Stimulated activated CD4-positive, alpha-beta T cell treated with anti-CD3 and anti-CD28 coated beads, Interleukin-15, amount 100 ng/mL, for 48 hours (primary cell): Measurements from ENCODE around the gene FOXO3.

Source experiments
- DNase-seq, 2 donors: peaks; one replicate each; pipeline ENCODE4 v3.0.0-alpha.2; 2020; ENCODE audit warnings: low read depth in 2 of 2

FOXO3 gene

DNA sequence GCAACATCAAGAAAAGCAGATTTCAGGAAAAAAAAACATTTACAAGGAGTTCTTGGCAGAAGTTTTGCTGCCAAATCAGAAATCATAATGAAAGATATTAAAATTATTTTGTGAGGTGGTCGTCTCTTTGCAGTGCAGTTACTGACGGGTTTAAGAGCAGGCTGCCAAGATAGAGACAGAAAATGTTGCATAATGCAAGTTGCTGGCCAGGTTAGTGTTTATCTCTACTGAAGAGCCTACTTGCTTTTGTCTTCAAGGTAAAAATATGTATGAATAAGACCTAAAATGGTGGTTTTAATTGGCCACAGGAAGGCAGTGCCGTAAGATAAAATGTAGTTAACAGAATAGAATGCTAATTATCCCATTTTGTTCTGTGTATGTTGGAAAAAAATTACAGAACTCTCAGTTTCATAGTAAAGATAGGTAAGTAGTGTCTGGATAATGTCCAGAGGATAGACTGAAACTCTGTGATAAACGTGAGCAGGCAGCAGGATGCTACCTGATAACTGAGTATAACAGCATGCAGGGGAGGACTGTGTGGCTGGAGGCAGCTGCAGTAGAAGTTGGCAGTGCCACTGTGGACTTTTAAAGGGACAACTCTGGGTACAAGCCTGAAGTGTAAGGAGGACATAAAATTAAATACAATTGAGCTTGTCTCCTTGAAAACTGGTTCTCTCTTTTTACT is 13.9 kb downstream of the FOXO3 start:
- no peak for DNase-seq

DNA sequence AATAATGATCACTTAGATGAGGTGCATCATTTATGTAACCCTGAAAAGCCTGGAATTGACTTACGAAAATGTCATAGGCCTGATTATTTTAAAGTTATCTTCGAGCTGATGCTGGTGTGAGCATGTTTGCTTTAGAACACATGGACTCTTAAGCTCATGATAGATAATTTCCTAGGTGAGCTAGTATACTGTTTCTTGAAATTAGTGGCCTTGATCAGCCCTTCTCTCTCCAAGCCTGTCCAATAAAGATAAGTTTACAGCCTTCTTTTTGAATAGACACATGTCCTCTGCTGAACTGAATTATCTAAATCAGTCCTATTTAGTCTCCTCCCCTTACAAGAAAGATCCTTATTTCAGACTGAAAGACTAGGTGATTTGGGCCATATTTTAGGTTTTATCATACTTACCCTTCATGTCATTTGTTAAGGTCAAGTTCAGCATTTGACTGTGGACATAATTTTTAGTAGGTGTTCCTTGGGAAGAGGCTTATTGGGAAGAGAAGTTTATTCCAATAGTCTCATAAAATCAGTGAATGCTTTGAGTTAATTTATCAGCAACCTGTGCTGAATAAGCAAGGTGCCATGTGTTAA is 15.3 kb downstream of the FOXO3 start:
- no peak for DNase-seq

DNA sequence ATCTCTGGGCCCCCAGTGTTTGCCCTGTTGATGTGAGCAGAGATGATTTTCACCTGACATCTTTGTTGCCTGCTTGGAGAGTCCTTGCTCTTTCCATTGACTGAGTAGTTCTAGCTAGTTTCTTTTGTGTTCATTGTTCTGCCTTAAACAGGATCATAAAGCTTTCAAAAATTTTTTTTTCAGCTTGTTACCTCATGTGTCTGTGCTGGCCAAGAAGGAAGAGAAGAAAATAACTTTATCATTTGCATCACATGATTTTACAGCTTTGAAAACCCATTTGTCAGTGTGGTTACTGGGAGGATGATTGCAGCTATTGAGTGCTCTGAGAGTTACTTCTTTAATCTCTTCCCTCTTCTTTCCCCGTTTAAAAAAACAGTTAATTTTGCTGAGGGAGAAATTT is 16.0 kb downstream of the FOXO3 start:
- DNase-seq: no peak

DNA sequence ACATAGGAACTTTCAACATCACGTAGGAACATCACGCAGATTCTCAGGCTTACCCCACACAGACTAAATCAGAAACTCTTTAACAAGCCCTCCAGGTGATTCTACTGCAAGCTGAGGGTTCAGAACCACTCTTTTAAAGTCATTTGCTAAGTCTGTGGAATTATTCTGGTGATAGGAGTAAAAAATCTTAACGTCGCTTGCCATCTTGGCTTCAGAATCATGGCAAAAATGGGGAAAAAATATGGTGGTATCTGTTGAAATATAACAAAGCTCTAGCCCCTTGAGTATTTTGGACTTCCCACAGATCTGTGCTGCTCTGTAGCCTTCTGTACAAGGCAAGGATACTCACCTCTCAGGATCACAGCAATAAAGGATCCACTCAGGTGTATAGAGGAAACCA is 17.4 kb downstream of the FOXO3 start:
- DNase-seq: no peak

DNA sequence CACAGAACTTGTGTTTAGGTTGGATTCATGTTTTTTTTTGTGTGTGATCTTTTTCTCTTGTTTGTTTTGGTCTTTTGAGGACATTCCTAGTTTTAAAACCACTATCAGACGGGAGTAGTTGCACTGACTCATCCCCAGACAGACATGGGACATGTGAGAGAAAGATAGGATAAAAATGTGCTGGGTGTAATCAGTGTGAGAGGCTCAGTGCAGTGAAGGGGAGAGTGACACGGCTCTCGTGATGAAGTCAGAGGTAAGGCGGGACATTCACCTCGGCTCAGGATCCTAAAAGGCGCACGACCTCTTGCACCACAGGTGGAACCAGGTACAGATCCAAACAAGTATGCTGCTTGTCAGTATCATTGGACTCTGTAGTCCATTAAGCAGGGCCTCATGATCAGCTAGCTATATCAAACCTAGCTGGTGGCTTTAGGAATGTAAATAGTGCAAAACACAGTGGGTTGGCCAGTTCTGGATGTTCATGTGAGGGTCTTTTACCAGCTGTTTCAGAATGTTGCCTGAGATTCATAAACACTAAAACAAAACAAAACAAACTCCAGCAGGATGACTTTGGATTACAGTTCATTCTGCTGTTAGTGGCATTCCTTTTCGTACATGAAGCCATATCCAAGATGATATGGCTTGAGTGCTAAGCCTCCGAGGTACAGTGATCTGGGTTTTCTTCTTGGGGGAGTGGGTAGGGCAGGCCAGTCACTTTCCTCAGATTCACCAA is 18.0 kb downstream of the FOXO3 start:
- DNase-seq: no peak

DNA sequence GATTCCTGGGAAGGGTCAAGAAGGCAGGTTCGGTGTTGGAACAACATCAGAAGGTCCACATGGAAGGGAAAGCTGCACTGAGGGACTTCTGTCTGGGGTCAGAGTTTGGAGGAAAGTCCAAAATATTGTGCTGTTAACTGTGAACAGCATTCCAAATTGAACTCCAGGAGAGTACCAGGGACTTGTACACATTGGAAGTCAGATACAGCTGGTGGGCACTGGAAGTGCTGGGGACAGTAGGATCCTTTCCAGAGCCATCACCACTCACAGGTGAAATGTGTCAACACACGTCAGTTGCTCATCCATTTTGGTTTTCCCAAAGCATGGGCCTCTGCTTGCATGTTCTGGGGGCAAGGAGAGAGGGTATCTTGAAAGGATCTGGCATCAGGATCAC is 18.6 kb downstream of the FOXO3 start:
- DNase-seq: no peak

DNA sequence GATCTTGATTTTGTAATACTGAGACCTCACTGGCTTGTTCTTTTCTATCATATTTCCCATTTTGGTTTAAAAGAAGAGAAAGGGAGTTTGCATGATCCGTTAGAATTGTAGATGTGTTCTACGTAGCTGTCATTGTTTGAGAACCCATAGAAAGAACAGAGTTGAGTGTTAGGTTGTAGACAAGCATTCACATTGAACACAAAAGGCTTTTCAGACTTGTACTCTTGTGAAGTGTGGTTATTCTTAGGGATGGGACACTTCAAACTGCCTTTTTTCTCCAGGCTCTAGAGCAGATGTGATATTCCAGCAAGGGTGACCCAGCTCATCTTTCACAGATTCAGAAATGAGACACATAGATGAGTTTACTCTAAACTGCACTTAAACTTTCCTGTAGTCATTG is 19.9 kb downstream of the FOXO3 start:
- no peak for DNase-seq

DNA sequence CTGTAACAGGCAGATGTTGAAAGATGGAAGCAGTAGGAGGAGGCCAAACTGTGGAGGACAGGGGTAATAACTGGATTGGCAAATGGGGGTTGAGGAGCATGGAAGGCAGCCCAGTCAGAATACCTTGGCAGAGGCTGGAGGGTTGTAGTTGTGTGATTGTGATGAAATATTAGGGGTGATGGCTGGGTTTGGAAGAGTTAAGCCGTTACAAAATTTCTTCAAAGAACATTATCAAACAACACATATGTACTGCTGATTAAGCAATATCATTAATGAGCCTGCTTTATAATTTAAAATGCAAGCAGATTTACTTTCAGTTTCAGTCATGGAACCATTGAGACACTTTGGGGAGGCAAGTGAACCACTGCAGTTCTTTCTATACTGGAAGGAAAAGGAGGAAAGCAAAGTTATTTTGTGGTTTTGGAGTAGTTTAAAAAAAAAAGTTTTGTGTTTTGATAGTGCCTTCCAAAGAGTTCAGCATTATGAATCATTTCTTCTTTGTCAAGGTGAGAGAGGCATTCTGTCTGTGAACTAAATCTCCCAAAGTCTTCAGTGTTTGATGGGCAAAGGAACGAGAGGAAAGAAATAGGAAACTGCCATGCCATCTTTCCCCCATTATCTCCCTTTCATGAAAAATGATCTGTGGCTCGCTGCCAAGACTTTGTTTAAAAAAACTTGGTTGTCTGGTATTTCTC is 20.7 kb downstream of the FOXO3 start:
- DNase-seq: no peak

DNA sequence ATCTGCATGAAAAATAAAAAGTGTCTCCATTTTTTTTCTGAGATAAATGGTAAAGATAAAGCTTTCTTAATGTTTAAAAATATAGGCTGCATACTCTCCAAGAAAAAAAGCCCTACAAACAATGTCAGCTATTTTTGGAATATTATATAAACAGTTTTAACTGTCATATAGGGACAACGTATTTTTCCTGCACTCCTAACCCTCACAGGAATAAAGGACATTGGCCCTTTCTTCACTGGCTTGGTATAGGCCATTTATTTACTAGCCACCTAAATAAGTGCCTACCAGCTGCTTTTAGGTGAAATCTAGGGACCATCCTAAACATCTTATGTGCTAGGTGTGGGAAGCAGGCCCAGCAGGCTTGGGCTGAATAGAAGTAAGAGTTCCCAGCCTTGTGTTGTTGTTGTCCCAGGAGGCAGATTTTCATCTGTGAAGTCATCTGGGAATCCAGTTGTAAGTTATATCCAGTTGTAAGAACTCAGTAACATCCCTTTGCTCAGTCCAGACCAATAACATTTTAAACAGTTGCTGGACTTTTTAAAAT is 21.3 kb downstream of the FOXO3 start:
- no peak for DNase-seq

DNA sequence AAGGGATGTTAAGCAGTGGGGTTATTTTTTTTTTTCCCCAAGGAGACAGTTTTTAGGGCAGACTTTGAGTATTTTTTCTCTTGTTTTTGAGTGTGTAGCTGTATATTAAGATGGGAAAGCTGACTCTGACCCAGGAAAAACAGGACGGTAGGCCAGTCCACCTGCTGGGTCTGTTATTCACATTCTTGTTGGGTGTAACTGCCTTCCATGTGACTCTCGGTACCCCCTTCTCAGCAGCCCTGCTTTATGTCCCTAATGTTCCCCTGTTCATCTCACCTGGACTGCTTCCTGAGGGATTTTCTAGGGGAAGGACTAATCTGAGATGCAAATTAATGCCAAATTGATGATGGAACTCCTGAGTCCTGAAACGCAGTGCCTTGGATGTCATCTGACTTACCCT is 21.9 kb downstream of the FOXO3 start:
- DNase-seq: no peak

DNA sequence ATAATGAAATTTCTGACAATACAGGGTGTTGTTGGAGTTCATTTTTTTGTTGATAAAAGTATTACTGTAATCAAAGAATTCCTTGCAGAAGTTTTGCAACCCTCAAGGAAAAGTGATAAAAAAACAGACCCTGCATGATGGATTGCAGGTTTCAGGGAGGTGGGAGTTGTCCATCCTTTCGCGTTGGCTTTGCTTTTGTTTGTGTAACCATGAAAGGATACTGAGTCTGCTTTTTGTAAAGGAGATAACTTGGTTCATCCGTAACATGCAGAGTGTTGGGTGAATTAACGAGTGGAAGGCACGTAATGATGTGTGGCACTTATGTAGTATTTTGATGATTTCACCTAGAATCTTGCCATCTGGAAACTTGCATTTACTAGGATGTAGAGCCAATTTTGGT is 23.6 kb downstream of the FOXO3 start:
- DNase-seq: no peak

DNA sequence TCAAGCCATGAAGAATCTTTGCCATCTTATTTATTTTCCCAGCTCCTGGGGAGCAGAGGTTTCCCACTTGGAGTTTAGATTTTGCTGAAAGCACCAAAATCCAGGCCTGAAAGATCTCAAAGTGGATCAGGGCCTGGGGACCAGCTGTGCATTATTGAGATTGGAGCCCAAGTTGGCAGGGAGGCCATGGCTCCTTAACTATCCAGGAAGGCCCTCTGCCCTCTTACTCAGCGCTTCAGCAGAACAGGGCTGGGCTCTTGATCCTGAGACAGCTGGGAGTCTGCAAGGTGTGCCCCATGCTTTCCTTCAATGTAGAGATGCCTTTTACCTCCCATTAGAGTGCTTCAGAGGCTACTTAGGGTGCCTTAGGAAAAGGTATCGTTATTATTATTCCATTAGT is 24.6 kb downstream of the FOXO3 start:
- DNase-seq: no peak

DNA sequence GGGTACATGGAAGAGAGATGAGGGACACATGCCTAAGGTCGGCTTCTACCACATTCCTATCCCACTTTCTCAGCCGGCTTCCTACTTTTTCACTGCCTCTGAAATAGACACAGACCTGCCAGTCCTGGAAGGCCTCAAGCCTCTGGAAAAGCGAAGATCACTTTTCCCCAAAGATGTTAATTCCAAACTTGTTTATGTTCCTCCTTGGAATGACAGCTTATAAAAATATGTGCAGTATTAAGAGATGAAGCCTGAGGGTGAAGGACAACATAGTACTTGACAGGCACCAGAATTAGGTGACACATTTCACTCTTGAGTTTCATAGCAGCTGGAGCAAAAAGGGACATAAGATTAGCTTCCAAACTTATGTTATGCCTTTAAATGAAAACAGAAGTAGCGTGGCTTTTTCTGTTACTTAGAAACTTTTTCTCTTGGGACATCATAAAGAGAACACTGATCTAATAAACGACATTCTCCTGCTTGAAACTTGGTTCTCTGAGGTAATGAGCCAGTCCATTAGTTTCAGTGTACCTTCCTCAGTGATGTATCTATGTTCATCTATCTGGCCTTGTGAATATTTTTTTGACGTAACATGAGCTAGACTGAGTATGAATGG is 25.3 kb downstream of the FOXO3 start:
- no peak for DNase-seq

DNA sequence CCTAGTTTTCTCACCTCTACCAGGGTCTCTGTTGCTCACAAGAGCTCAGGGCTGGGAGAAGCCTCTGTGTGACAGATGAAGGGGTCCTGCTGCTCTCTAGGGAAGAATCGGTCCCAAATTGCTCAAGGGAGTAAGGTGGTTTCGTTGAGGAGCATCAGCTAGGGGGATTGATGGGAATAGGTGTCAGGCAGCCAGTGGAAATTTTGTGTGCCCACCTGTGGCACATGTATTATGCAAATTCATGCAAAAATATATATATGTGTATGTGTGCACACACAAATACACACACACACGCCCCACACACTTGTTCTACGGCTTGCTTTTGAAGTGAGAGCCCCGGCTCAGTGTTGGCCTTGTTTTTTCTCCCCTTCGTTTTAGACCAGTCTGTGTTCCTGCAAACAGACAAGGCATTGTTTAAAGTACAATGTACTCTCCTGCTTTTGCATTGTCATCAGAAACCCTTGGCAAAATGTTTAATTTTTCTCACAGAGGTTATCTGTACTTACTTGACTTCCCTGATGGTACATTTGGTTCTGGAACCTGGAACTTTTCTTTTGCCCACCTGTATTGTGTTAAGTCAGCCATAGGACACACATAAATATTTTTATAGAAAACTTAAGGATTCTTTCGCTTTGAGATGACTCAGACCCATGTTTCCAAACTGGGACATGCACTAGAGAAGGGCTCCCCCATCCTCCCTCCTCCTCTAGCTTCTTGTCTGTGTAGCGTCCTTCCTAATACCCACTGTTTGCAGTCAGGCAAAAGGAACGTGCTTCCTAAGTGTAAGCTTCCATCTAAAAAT is 26.7 kb downstream of the FOXO3 start:
- no peak for DNase-seq

DNA sequence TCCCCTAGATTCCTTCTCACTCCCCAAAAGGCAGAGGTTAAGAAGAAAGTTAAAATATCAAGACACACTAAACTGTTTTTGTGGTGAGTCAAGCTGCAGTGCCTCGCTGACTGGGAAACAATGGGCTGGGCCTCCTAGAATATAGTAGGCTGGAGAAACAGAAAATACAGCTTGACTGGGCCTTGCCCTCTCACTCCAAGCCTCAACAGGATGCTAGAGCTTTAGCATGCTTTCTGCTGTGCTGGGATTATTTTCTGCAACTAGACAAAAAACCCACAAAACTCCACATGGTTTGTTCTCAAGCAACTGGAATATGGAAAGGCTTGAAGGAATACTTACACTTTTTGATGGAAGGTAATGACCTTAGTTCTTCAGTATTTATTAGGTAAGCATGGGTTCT is 27.9 kb downstream of the FOXO3 start:
- DNase-seq: no peak

DNA sequence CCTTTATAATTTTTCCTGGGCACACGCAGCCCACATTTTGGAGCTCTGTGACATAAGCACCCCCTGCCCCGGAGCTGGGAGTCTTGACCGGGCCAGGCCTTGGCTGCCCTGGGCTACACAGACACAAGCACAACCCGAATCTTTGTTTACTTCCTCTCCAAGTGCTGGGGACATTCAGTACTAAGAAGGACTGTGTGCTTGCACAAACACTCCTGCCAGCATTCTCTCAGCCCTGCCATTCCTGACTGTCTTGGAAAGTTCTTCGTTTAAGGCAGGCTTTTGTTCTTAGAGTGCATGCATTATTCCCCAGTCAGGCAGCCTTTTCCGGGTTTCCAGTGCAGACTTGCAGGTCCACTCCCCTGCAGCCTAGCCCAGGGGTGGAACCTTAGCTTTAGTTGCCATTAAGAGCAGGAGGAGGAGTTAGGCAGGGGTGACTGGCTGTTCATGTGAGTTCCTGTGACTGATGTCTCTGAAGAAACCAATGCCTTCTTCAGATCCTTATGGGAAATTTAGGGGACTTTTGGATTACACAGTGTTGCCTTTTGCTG is 28.6 kb downstream of the FOXO3 start:
- DNase-seq: no peak

DNA sequence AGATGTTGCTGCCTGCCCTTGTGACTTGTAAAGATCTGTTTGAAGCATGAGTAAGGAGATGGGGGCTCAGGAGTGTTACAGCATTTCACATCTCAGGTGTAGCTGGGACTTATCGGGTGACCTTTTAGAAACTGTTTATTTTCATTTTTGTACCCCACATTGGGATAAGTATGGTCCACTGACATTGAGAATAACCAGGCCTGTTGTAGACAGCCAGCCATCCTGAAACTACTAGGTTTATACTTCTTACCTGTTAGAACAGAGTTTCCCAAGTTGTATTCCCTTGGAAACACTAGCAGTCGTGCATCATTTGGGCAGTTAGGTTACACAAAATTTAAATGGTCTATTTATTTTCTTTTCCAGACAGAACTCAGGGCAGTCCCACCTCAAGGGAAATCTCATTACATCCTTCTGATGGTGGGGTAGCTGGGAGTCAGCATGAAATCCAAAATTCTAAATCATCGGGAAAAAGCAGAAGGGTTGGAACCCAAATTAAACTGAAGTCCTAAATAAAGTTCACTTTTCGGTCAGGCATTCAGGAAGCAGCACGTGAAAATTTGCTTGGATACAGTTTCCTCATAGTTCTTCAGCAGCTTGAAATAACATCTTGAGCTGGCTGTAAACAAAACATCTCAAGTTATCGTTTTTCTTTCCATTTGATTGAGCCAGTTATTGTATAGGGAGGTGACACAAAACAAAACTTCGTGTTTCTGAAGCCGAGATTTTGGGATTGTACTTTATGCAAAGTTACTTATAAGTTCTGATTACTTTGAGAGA is 30.5 kb downstream of the FOXO3 start:
- DNase-seq: no peak

DNA sequence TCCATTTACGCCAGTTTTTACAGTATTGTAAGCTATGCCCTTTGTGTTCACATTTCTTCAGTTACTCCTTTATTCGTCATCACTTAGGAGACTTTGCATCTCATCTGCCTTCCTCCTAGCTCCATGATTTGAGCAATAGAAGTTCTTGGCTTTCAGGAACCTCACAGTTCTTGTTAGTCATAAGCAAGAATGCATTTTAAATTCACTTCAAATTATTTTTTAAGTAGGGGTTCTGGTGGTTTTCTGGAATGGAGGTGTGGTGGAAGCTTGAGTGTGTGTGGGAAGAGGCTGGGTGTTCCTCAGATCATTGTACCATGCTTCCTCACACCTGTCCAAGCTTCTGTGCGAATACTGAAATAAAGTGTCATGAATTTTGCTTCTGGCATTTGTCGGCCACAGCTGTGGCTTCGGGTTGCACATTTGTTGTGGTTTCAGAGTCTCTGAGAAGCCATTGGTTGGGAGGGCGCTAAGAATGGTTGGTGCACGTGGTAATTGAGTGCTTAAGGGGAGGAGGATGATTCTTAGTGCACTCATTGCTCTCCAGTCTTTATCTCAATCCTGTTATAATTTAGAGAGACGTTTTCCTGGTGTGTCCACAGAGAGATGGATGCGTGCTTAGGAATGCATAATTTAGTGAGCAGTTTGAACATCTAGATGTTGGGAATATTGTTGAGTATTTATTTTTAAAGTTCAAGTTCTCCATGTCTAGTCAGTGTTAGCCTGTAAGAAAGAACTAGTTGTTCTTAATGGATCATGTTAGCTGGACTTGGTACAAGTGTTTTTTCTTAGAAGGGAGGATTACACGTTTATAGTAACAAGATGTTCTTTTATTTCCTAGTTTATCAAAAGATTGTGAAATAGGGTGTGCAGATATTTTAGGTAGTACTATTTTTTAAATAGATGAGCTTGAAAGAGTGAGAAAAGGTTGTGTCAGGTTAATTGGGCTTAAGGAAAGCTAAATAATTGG is 31.9 kb downstream of the FOXO3 start:
- DNase-seq: peak; percentile 10 to 26

DNA sequence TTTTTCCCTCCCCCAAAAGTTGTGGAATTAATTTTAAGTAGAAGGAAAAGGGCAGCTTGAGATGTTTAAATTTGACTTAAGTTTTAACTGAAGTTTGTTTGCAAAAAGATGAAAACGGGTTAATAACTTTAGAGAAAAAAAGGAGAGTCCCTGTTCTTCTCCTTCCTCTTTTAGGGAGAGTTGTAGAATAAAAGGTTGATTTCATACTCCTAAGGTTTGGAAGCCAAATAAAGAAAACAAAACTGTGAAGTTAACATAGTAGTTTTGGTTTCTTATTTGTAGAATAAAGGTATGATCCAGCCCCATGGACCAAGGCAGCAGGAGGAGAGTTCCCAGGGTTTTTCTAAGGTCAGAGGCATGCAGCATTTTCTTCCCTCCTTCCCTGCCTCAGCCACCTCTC is 33.4 kb downstream of the FOXO3 start:
- DNase-seq: no peak
